B cell (primary cell): Measurements from ENCODE around the gene RIN3. TPM values are rescaled to one million over a fixed set of nuclear protein-coding genes. Genes with fewer than 3 reads are reported as not detected.

Source experiments
- polyA plus RNA-seq: library from polyadenylated mRNA; depleted of rRNA; stranded (reverse); fragments of >200 nt; gene quantifications from 2 replicates; pipeline ENCODE4 v1.2.3, GENCODE V29; 2012
- total RNA-seq, 2 donors: library from RNA; stranded (reverse); fragments of 120-200 nt in 1 of 2; gene quantifications; 1 replicate in 1 of 2; 2 replicates in 1 of 2; pipeline versions ENCODE4 v1.2.3 to v1.2.4, GENCODE V29; 2013 to 2022

The RIN3 gene
- total and polyA plus RNA-seq, 2 donors (not counting 1 experiment from before 2014, with no cell fraction given), result 62.1 to 123 TPM

Other genes starting within 250 kb of the RIN3 start
- gene SLC24A4, start 190.6 kb upstream of the RIN3 start, total RNA-seq, result not detected in 2 replicates
- gene SLC24A4, start 190.6 kb upstream of the RIN3 start, polyA plus RNA-seq, result 0.19 and 0.30 TPM in 2 replicates
- gene LGMN, start 234.8 kb downstream of the RIN3 start, total RNA-seq, result 17.6 and 23.7 TPM in 2 replicates
- 19.1 and 21.1 TPM in 2 replicates for gene LGMN, start 234.8 kb downstream of the RIN3 start, polyA plus RNA-seq